ENCODE data around the gene OXLD1.
A peak's percentile ranks its signal among the peaks of the same experiment; 100 is the strongest.

Gene OXLD1

GRCh38 chr17:81666342-81667191 is at the start of gene OXLD1, which contains the start of gene CCDC137:
Gene OXLD1, minus strand, starts transcription at chr17:81666605. Its CDS starts 28 bp downstream, at chr17:81666577.
Gene CCDC137, plus strand, starts transcription at chr17:81666737. Its CDS starts 30 bp downstream, at chr17:81666767.
- H3K4me1 Mint-ChIP-seq = peaks cover 43% of the 10 kb centered on the region
- no peaks in the 10 kb centered on the region for H3K9me3 Mint-ChIP-seq
- peak; percentile 98 for ATAC-seq
- H3K4me3 Mint-ChIP-seq = peak within 1 kb of the TSS; percentile 93
- H3K27ac Mint-ChIP-seq = peak within 1 kb of the TSS; percentile 88
- peaks cover 29% of the 10 kb centered on the region for H3K36me3 Mint-ChIP-seq
- no peaks in the 10 kb centered on the region for H3K27me3 Mint-ChIP-seq

- no peak overlapping the region for H3K4me3 Mint-ChIP-seq
- no peaks in the 10 kb centered on the region for H3K27me3 Mint-ChIP-seq
- H3K9me3 Mint-ChIP-seq = no peaks in the 10 kb centered on the region
- H3K4me1 Mint-ChIP-seq = peaks cover 18% of the 10 kb centered on the region
- H3K36me3 Mint-ChIP-seq = peaks cover 8% of the 10 kb centered on the region
- ATAC-seq = no peak
- no peak overlapping the region for H3K27ac Mint-ChIP-seq
Observed at GRCh38 chr17:81715107-81715871, 48.9 kb upstream of the OXLD1 start.

- Mint-ChIP-seq H3K4me1 (peaks cover 20% of the 10 kb centered on the region), H3K27me3 (no peaks in the 10 kb centered on the region), H3K9me3 (no peaks in the 10 kb centered on the region), H3K27ac (no peak overlapping the region), H3K4me3 (no peak overlapping the region), H3K36me3 (peaks cover 2% of the 10 kb centered on the region)
- ATAC-seq = no peak
Observed at GRCh38 chr17:81714412-81715106, 48.2 kb upstream of the OXLD1 start.

GRCh38 chr17:81713556-81714411 is 47.4 kb upstream of the OXLD1 start:
- no peak overlapping the region for H3K27ac Mint-ChIP-seq
- ATAC-seq = no peak
- H3K27me3 Mint-ChIP-seq = no peaks in the 10 kb centered on the region
- no peaks in the 10 kb centered on the region for H3K36me3 Mint-ChIP-seq
- no peaks in the 10 kb centered on the region for H3K9me3 Mint-ChIP-seq
- peaks cover 20% of the 10 kb centered on the region for H3K4me1 Mint-ChIP-seq
- no peak overlapping the region for H3K4me3 Mint-ChIP-seq

- H3K36me3 Mint-ChIP-seq = no peaks in the 10 kb centered on the region
- peak overlapping the region; percentile 79 for H3K4me3 Mint-ChIP-seq
- no peaks in the 10 kb centered on the region for H3K9me3 Mint-ChIP-seq
- H3K4me1 Mint-ChIP-seq = peaks cover 20% of the 10 kb centered on the region
- peak overlapping the region; percentile 28 for H3K27ac Mint-ChIP-seq
- no peak for ATAC-seq
- H3K27me3 Mint-ChIP-seq = no peaks in the 10 kb centered on the region
Observed at GRCh38 chr17:81713004-81713555, 46.7 kb upstream of the OXLD1 start.

- H3K9me3 Mint-ChIP-seq = no peaks in the 10 kb centered on the region
Observed at GRCh38 chr17:81712468-81713003, 46.1 kb upstream of the OXLD1 start.

GRCh38 chr17:81711814-81712467 is 45.5 kb upstream of the OXLD1 start, which contains the start of gene SLC25A10:
Gene SLC25A10, plus strand, starts transcription at chr17:81712284. Its CDS starts 143 bp downstream, at chr17:81712427.
- ATAC-seq = peak; percentile 87
- Mint-ChIP-seq H3K9me3 (no peaks in the 10 kb centered on the region), H3K27me3 (no peaks in the 10 kb centered on the region), H3K36me3 (peaks cover 6% of the 10 kb centered on the region), H3K4me3 (peak within 1 kb of the TSS; percentile 79), H3K27ac (peak within 1 kb of the TSS; percentile 74), H3K4me1 (peaks cover 20% of the 10 kb centered on the region)

More at GRCh38 chr17:81712468-81713003, 46.1 kb upstream of the OXLD1 start:
- peaks cover under 1% of the 10 kb centered on the region for H3K36me3 Mint-ChIP-seq
- H3K4me3 Mint-ChIP-seq = peak overlapping the region; percentile 79
- H3K27me3 Mint-ChIP-seq = no peaks in the 10 kb centered on the region
- peak overlapping the region; percentile 28 for H3K27ac Mint-ChIP-seq
- no peak for ATAC-seq
- H3K4me1 Mint-ChIP-seq = peaks cover 20% of the 10 kb centered on the region

- peak overlapping the region; percentile 74 for H3K27ac Mint-ChIP-seq
- H3K27me3 Mint-ChIP-seq = no peaks in the 10 kb centered on the region
- ATAC-seq = no peak
- H3K9me3 Mint-ChIP-seq = no peaks in the 10 kb centered on the region
- peaks cover 19% of the 10 kb centered on the region for H3K36me3 Mint-ChIP-seq
- H3K4me3 Mint-ChIP-seq = peak overlapping the region; percentile 74
- peaks cover 20% of the 10 kb centered on the region for H3K4me1 Mint-ChIP-seq
Observed at GRCh38 chr17:81710514-81711308, 44.3 kb upstream of the OXLD1 start.

GRCh38 chr17:81708739-81709185 is 42.4 kb upstream of the OXLD1 start:
- Mint-ChIP-seq H3K4me3 (no peak overlapping the region), H3K9me3 (no peaks in the 10 kb centered on the region), H3K27ac (no peak overlapping the region), H3K4me1 (peaks cover 36% of the 10 kb centered on the region), H3K36me3 (peaks cover 25% of the 10 kb centered on the region), H3K27me3 (no peaks in the 10 kb centered on the region)
- ATAC-seq = no peak

- no peak overlapping the region for H3K27ac Mint-ChIP-seq
- no peak overlapping the region for H3K4me3 Mint-ChIP-seq
- H3K36me3 Mint-ChIP-seq = peaks cover 25% of the 10 kb centered on the region
- H3K27me3 Mint-ChIP-seq = no peaks in the 10 kb centered on the region
- no peaks in the 10 kb centered on the region for H3K9me3 Mint-ChIP-seq
- H3K4me1 Mint-ChIP-seq = peaks cover 33% of the 10 kb centered on the region
- ATAC-seq = no peak
Observed at GRCh38 chr17:81707725-81708646, 41.6 kb upstream of the OXLD1 start.

GRCh38 chr17:81706757-81707624 is 40.6 kb upstream of the OXLD1 start:
- H3K36me3 Mint-ChIP-seq = peaks cover 25% of the 10 kb centered on the region
- no peaks in the 10 kb centered on the region for H3K9me3 Mint-ChIP-seq
- peaks cover 37% of the 10 kb centered on the region for H3K4me1 Mint-ChIP-seq
- H3K4me3 Mint-ChIP-seq = no peak overlapping the region
- no peaks in the 10 kb centered on the region for H3K27me3 Mint-ChIP-seq
- ATAC-seq = no peak
- no peak overlapping the region for H3K27ac Mint-ChIP-seq

All from stimulated activated memory B cell treated with anti-CD40 and anti-IgM and Interleukin-4, amounts not matched to agents 10 μg/mL and 1 μg/mL and 100 μg/mL, for 72 hours (primary cell).